ENCODE results near the gene VSTM4. TPM values are rescaled to one million over a fixed set of nuclear protein-coding genes. Genes with fewer than 3 reads are reported as not detected.
A peak's percentile ranks its signal among the peaks of the same experiment; 100 is the strongest.

Gene VSTM4
- polyA plus RNA-seq, 1 donor (not counting 4 experiments of a cell fraction or from before 2014, with no cell fraction given) = not detected

DNA sequence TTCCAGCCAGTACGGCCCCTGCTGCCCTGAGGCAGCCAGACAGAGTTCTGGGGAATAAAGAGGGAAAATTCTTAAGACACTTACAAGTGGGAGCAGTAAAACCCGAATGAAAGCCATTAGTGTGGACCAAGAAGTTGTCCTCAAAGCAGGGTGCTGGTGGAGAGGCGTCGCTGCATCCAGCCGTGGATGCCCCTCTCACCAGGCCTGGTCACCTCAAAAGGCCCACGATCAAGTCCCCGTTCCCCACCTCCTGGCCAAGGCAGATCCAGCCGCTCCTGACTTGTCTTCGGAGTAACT is 656 bp downstream of the VSTM4 start:
- no peak overlapping the region for H3K27ac ChIP-seq (ENCODE audit: control insufficient read depth, insufficient read depth, low read length)
- H3K27me3 ChIP-seq (ENCODE audit: control insufficient read depth, extremely low read depth, insufficient read depth, low read length) = peaks cover 39% of the 10 kb centered on the region
- TF ChIP-seq EZH2 (IDR thresholded peaks at IDR 0.05; ENCODE audit: low read length) = peak; percentile 97
- TF ChIP-seq, protein P1, sequence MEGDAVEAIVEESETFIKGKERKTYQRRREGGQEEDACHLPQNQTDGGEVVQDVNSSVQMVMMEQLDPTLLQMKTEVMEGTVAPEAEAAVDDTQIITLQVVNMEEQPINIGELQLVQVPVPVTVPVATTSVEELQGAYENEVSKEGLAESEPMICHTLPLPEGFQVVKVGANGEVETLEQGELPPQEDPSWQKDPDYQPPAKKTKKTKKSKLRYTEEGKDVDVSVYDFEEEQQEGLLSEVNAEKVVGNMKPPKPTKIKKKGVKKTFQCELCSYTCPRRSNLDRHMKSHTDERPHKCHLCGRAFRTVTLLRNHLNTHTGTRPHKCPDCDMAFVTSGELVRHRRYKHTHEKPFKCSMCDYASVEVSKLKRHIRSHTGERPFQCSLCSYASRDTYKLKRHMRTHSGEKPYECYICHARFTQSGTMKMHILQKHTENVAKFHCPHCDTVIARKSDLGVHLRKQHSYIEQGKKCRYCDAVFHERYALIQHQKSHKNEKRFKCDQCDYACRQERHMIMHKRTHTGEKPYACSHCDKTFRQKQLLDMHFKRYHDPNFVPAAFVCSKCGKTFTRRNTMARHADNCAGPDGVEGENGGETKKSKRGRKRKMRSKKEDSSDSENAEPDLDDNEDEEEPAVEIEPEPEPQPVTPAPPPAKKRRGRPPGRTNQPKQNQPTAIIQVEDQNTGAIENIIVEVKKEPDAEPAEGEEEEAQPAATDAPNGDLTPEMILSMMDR (optimal IDR thresholded peaks at IDR 0.05 in 1 of 3, IDR thresholded peaks at IDR 0.05 in 1 of 3, conservative IDR thresholded peaks at IDR 0.05 in 1 of 3; ENCODE audit: extremely low read depth in 1 of 3, insufficient read depth in 2 of 3, low read length in 3 of 3) = no peak
- no peaks in the 10 kb centered on the region for H3K79me2 ChIP-seq (ENCODE audit: control insufficient read depth, insufficient read depth, low read length)
- no peaks in the 10 kb centered on the region for H3K9me3 ChIP-seq (ENCODE audit: control insufficient read depth, low read depth, low read length)
- peak overlapping the region; percentile 7 for H3K4me2 ChIP-seq (ENCODE audit: control insufficient read depth, extremely low read depth, insufficient read depth, low read depth, low read length)
- DNase-seq (ENCODE audit: low read depth, low spot score) (no peak), FAIRE-seq (no peak)
- H3K4me1 ChIP-seq (ENCODE audit: control insufficient read depth, extremely low read depth, insufficient read depth, low read length) = no peaks in the 10 kb centered on the region
- no peaks in the 10 kb centered on the region for H4K20me1 ChIP-seq (ENCODE audit: control insufficient read depth, extremely low read depth, insufficient read depth, low read length)
- H3K4me3 ChIP-seq (ENCODE audit: control insufficient read depth in 2 of 3, extremely low read depth in 1 of 3, insufficient read depth in 2 of 3, low read depth in 1 of 3, low read length in 3 of 3) = no peak overlapping the region
- dilution Hi-C loops (cut with MboI; ENCODE audit: extremely low pct_ligation_motif_present, low sequenced_read_pairs) = no loop called here
- no peaks in the 10 kb centered on the region for H3K9me1 ChIP-seq (ENCODE audit: control insufficient read depth, extremely low read depth, insufficient read depth, low read length)
- no peak overlapping the region for H2AFZ ChIP-seq (ENCODE audit: control insufficient read depth, low read length)
- no peak overlapping the region for H3K9ac ChIP-seq (ENCODE audit: control insufficient read depth, extremely low read depth, insufficient read depth, low read length)
- no peaks in the 10 kb centered on the region for H3K36me3 ChIP-seq (ENCODE audit: control insufficient read depth in 2 of 2, extremely low read depth in 1 of 2, insufficient read depth in 2 of 2, low read length in 2 of 2)

GRCh38 chr10:49113741-49114141 is 1.6 kb downstream of the VSTM4 start:
- H3K9me3 ChIP-seq (ENCODE audit: control insufficient read depth, low read depth, low read length) = no peaks in the 10 kb centered on the region
- no peaks in the 10 kb centered on the region for H3K79me2 ChIP-seq (ENCODE audit: control insufficient read depth, insufficient read depth, low read length)
- TF ChIP-seq, protein P1 (optimal IDR thresholded peaks at IDR 0.05 in 1 of 3, IDR thresholded peaks at IDR 0.05 in 1 of 3, conservative IDR thresholded peaks at IDR 0.05 in 1 of 3; ENCODE audit: extremely low read depth in 1 of 3, insufficient read depth in 2 of 3, low read length in 3 of 3) = no peak
- no peak for TF ChIP-seq EZH2 (IDR thresholded peaks at IDR 0.05; ENCODE audit: low read length)
- dilution Hi-C loops (cut with MboI; ENCODE audit: extremely low pct_ligation_motif_present, low sequenced_read_pairs) = no loop called here
- no peaks in the 10 kb centered on the region for H3K4me1 ChIP-seq (ENCODE audit: control insufficient read depth, extremely low read depth, insufficient read depth, low read length)
- H3K9ac ChIP-seq (ENCODE audit: control insufficient read depth, extremely low read depth, insufficient read depth, low read length) = no peak overlapping the region
- H3K27ac ChIP-seq (ENCODE audit: control insufficient read depth, insufficient read depth, low read length) = no peak overlapping the region
- no peak overlapping the region for H3K4me3 ChIP-seq (ENCODE audit: control insufficient read depth in 2 of 3, extremely low read depth in 1 of 3, insufficient read depth in 2 of 3, low read depth in 1 of 3, low read length in 3 of 3)
- peaks cover 39% of the 10 kb centered on the region for H3K27me3 ChIP-seq (ENCODE audit: control insufficient read depth, extremely low read depth, insufficient read depth, low read length)
- no peak for DNase-seq (ENCODE audit: low read depth, low spot score)
- H2AFZ ChIP-seq (ENCODE audit: control insufficient read depth, low read length) = no peak overlapping the region
- H3K4me2 ChIP-seq (ENCODE audit: control insufficient read depth, extremely low read depth, insufficient read depth, low read depth, low read length) = no peak overlapping the region
- no peaks in the 10 kb centered on the region for H3K36me3 ChIP-seq (ENCODE audit: control insufficient read depth in 2 of 2, extremely low read depth in 1 of 2, insufficient read depth in 2 of 2, low read length in 2 of 2)
- no peaks in the 10 kb centered on the region for H3K9me1 ChIP-seq (ENCODE audit: control insufficient read depth, extremely low read depth, insufficient read depth, low read length)
- FAIRE-seq = no peak
- no peaks in the 10 kb centered on the region for H4K20me1 ChIP-seq (ENCODE audit: control insufficient read depth, extremely low read depth, insufficient read depth, low read length)
